Ovary (tissue), 9 donors: ENCODE results near the gene FEM1B. TPM values are rescaled to one million over a fixed set of nuclear protein-coding genes. Genes with fewer than 3 reads are reported as not detected.

Experiments used
- DNase-seq, 5 donors: peaks; one replicate each; pipeline ENCODE4 v3.0.0-alpha.2; 2019 to 2020
- H3K27ac ChIP-seq, 2 donors: fragments of 200-600 bp; one replicate each; pipeline versions ENCODE4 v1.5.1 to v1.8.0; 2019 to 2022
- H3K27me3 ChIP-seq: fragments of 200-600 bp; one replicate; pipeline ENCODE4 v1.8.0; 2022
- H3K36me3 ChIP-seq: fragments of 200-600 bp; sonication (generic); one replicate; pipeline ENCODE4 v1.5.1; 2019
- H3K4me1 ChIP-seq: one replicate; pipeline ENCODE4 v1.8.1; 2013; ENCODE audit warnings: mild to moderate bottlenecking, moderate library complexity; ENCODE audit not compliant: insufficient read depth
- H3K4me3 ChIP-seq: fragments of 200-600 bp; sonication (generic); one replicate; pipeline ENCODE4 v1.5.1; 2017
- H3K9me3 ChIP-seq, 2 donors: fragments of 200-600 bp in 1 of 2; sonication (generic) in 1 of 2; one replicate each; pipeline versions ENCODE4 v1.5.1 to v1.8.1; 2013 to 2019; ENCODE audit warnings: mild to moderate bottlenecking in 1 of 2, moderate library complexity in 1 of 2
- CTCF ChIP-seq, 3 donors: fragments of 450-650 bp in 2 of 3; fragments of 200-600 bp in 1 of 3; IDR thresholded peaks; one replicate each; pipeline versions ENCODE4 v1.5.1 to v1.8.0; 2016 to 2022; ENCODE audit warnings: antibody characterized with exemption in 3 of 3, mild to moderate bottlenecking in 1 of 3
- EP300 ChIP-seq: sonication (generic); formaldehyde crosslinking; IDR thresholded peaks from one replicate; pipeline ENCODE4 v1.6.1; 2017; ENCODE audit warnings: antibody characterized with exemption
- POLR2A ChIP-seq: fragments of 450-650 bp; IDR thresholded peaks from one replicate; pipeline ENCODE4 v1.6.1; 2017; ENCODE audit warnings: antibody characterized with exemption, mild to moderate bottlenecking, moderate library complexity
- WGBS, 3 donors: extraction: QIAGEN DNeasy Blood & Tissue Kit in 1 of 3; methylation state at CpG; one replicate each; pipeline versions ENCODE4 v1.1.5 to v1.1.7; 2013 to 2017; 5-methylcytosine and 5-hydroxymethylcytosine counted together
- intact Hi-C, 4 donors: fragments of 100-400 bp; cut with DNase I; formaldehyde crosslinking; loops; one replicate each; pipeline versions ENCODE4 v1.11.0 to v1.15.1; 2022 to 2023
- polyA plus RNA-seq, 2 donors: library from polyadenylated mRNA; stranded (reverse); fragments of 200-250 nt in 1 of 2; fragments of 350-450 nt in 1 of 2; fragmentation: Illumina TruSeq in 1 of 2; extraction: RNeasy Lipid Tissue Mini Kit (QIAGEN cat#74804) in 1 of 2; gene quantifications; one replicate each; pipeline ENCODE4 v1.2.3, GENCODE V29; 2013 to 2014
- total RNA-seq, 7 donors: library from RNA; depleted of rRNA in 2 of 7; stranded (reverse); fragments of >200 nt in 2 of 7; fragmentation: NEBNext Ultra II Directional in 3 of 7; extraction: Animal tissue kit (Norgen Biotek cat#: 25700) in 3 of 7; gene quantifications; one replicate each; pipeline versions ENCODE4 v1.1.0 to v1.2.4, GENCODE V29; 2016 to 2023
- donor health status: DM: no; HTN: no; CAD: no; lungs with moderate emphysema.
- donor health status: DM: no; HTN: no; CAD: no.
- donor health status: Bipolar disorder and iron deficiency.
- donor health status: DM: yes; HTN: yes; CAD: no.
- donor health status: DM: no; HTN: no; CAD: no.
- donor health status: DM: yes; HTN: yes; CAD: no.

The FEM1B gene
- total and polyA plus RNA-seq, 9 donors, result 15.8 to 83.2 (median 54.8) TPM

GRCh38 chr15:68301301-68301700 lies 23.8 kb downstream of the FEM1B start:
- WGBS, 3 donors, result 91 to 95% (median 92%) methylated on average over 8 of the region's 8 CpGs
- Histone ChIP-seq H3K4me3 (no peak overlapping the region), H3K27ac (no peak overlapping the region), H3K9me3 (no peaks in the 10 kb centered on the region), H3K27me3 (no peaks in the 10 kb centered on the region), H3K4me1 (no peaks in the 10 kb centered on the region), H3K36me3 (no peaks in the 10 kb centered on the region)
- intact Hi-C loops, result loop anchor here in 2 of 4 donors (10.0 kb wide), 4 partner anchors 46 to 574 kb away; no protein-coding TSS in a partner anchor
- DNase-seq, result peak in 1 of 5 donors; percentile 9
- TF ChIP-seq EP300 (no peak), POLR2A (no peak), CTCF (IDR thresholded peaks at IDR 0.05) (no peak)

GRCh38 chr15:68302729-68303128 lies 25.2 kb downstream of the FEM1B start:
- 90 to 96% (median 93%) methylated on average over 4 to 6 of the region's 6 CpGs for WGBS, 3 donors
- H3K27me3 ChIP-seq, result no peaks in the 10 kb centered on the region
- no peaks in the 10 kb centered on the region for H3K4me1 ChIP-seq
- TF ChIP-seq CTCF (IDR thresholded peaks at IDR 0.05), result no peak
- no peak for TF ChIP-seq EP300
- no peak for TF ChIP-seq POLR2A
- no peak overlapping the region for H3K27ac ChIP-seq
- peak in 1 of 5 donors; percentile 12 for DNase-seq
- H3K4me3 ChIP-seq, result no peak overlapping the region
- no peaks in the 10 kb centered on the region for H3K36me3 ChIP-seq
- no peaks in the 10 kb centered on the region for H3K9me3 ChIP-seq
- intact Hi-C loops, result loop anchor here in 2 of 4 donors (10.0 kb wide), 4 partner anchors 48 to 572 kb away; no protein-coding TSS in a partner anchor

DNA sequence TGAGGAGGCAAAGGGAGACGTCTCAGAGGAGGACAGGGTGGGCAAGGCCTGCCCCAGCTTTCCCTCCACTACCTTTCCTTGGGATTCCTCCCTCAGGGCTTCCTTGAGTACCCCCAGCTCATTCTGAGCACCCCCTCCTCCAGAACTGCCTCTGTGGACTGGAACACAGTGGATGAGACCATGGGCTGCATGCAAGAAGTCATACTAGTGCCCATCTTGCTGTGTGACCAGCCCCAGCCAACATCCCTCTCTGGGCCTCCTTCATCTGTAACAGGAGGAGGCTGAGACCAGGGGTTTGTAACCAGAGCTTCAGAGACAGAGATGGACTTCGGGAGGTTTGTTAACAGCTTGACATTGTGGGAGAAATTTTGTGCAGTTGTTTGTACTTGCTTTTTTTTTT lies 25.6 kb downstream of the FEM1B start:
- no peaks in the 10 kb centered on the region for H3K9me3 ChIP-seq
- H3K27me3 ChIP-seq, result no peaks in the 10 kb centered on the region
- no peak overlapping the region for H3K4me3 ChIP-seq
- no peaks in the 10 kb centered on the region for H3K36me3 ChIP-seq
- H3K27ac ChIP-seq, result no peak overlapping the region
- TF ChIP-seq POLR2A (no peak), CTCF (IDR thresholded peaks at IDR 0.05) (no peak), EP300 (no peak)
- H3K4me1 ChIP-seq, result no peaks in the 10 kb centered on the region
- intact Hi-C loops, result loop anchor here in 2 of 4 donors (10.0 kb wide), 4 partner anchors 48 to 572 kb away; no protein-coding TSS in a partner anchor
- 45 to 87% (median 78%) methylated on average over 2 of the region's 2 CpGs for WGBS, 3 donors
- no peak for DNase-seq

GRCh38 chr15:68303560-68304436 lies 26.3 kb downstream of the FEM1B start:
- Histone ChIP-seq H3K27me3 (no peaks in the 10 kb centered on the region), H3K27ac (no peak overlapping the region), H3K4me3 (no peak overlapping the region), H3K4me1 (no peaks in the 10 kb centered on the region), H3K36me3 (no peaks in the 10 kb centered on the region), H3K9me3 (no peaks in the 10 kb centered on the region)
- intact Hi-C loops, result loop anchor here in 2 of 4 donors (10.0 kb wide), 4 partner anchors 49 to 571 kb away; no protein-coding TSS in a partner anchor
- peak in 1 of 5 donors; percentile 16 for DNase-seq
- WGBS, 3 donors, result 69 to 72% (median 70%) methylated on average over 15 of the region's 15 CpGs
- TF ChIP-seq CTCF (IDR thresholded peaks at IDR 0.05) (no peak), POLR2A (no peak), EP300 (no peak)
